Hepatocyte (in vitro differentiated cells): ENCODE data around the gene PTPRU. TPM values are rescaled to one million over a fixed set of nuclear protein-coding genes. Genes with fewer than 3 reads are reported as not detected.

ENCODE experiments used
- DNase-seq: peaks from one replicate; pipeline ENCODE4 v3.0.0-alpha.2; 2016; ENCODE audit warnings: low spot score
- H2AFZ ChIP-seq: fragments of 200-600 bp; sonication (generic); 2 replicates; pipeline ENCODE4 v1.6.0; 2016; ENCODE audit warnings: antibody characterized with exemption, mild to moderate bottlenecking
- H3K27ac ChIP-seq: fragments of 200-600 bp; sonication (generic); 2 replicates; pipeline ENCODE4 v1.5.1; 2016; ENCODE audit warnings: mild to moderate bottlenecking
- H3K27me3 ChIP-seq: fragments of 200-600 bp; sonication (generic); 2 replicates; pipeline ENCODE4 v1.6.1; 2016
- H3K36me3 ChIP-seq: fragments of 200-600 bp; sonication (generic); replicated peaks from 2 replicates; pipeline ENCODE4 v1.5.1; 2016; ENCODE audit warnings: low read depth; ENCODE audit not compliant: insufficient read depth
- H3K4me1 ChIP-seq: fragments of 200-600 bp; sonication (generic); 2 replicates; pipeline ENCODE4 v1.5.1; 2016; ENCODE audit warnings: mild to moderate bottlenecking, moderate library complexity; ENCODE audit not compliant: insufficient read depth
- H3K4me2 ChIP-seq: fragments of 200-600 bp; sonication (generic); 2 replicates; pipeline ENCODE4 v1.6.0; 2016
- H3K4me3 ChIP-seq: fragments of 200-600 bp; sonication (generic); 2 replicates; pipeline ENCODE4 v1.5.1; 2016; ENCODE audit warnings: mild to moderate bottlenecking
- H3K79me2 ChIP-seq: fragments of 200-600 bp; sonication (generic); 2 replicates; pipeline ENCODE4 v1.6.0; 2017; ENCODE audit warnings: mild to moderate bottlenecking
- H3K9me2 ChIP-seq: fragments of 200-600 bp; sonication (generic); replicated peaks from 2 replicates; pipeline ENCODE4 v1.6.0; 2017; ENCODE audit warnings: mild to moderate bottlenecking; ENCODE audit not compliant: insufficient read depth
- H3K9me3 ChIP-seq: fragments of 200-600 bp; sonication (generic); 2 replicates; pipeline ENCODE4 v1.5.1; 2016; ENCODE audit warnings: low read depth, mild to moderate bottlenecking
- H4K20me1 ChIP-seq: fragments of 200-600 bp; sonication (generic); 2 replicates; pipeline ENCODE4 v1.6.0; 2016; ENCODE audit warnings: mild to moderate bottlenecking; ENCODE audit not compliant: insufficient read depth, poor library complexity, severe bottlenecking
- CTCF ChIP-seq: fragments of 200-600 bp; sonication (generic); IDR thresholded peaks from 2 replicates; pipeline ENCODE4 v1.5.1; 2016; ENCODE audit warnings: antibody characterized with exemption, mild to moderate bottlenecking; ENCODE audit not compliant: poor library complexity
- EZH2 ChIP-seq: fragments of 200-600 bp; sonication (generic); IDR thresholded peaks from 2 replicates; pipeline ENCODE4 v1.6.1; 2016; ENCODE audit warnings: antibody characterized with exemption, mild to moderate bottlenecking, borderline replicate concordance
- EZH2phosphoT487 ChIP-seq: fragments of 200-600 bp; sonication (generic); IDR thresholded peaks from one replicate; pipeline ENCODE4 v1.6.1; 2018; ENCODE audit warnings: antibody characterized with exemption, mild to moderate bottlenecking, low read depth, moderate library complexity; ENCODE audit not compliant: unreplicated experiment, severe bottlenecking
- WGBS: methylation state at CpG from one replicate; pipeline ENCODE4 v1.1.6; 2016; ENCODE audit warnings: low lambda C conversion rate; ENCODE audit errors: missing lambda C conversion rate; 5-methylcytosine and 5-hydroxymethylcytosine counted together
- polyA plus RNA-seq: library from polyadenylated mRNA; unstranded; fragments of >200 nt; fragmentation: Nextera tagmentation; extraction: Ambion mirVana; gene quantifications from 2 replicates; pipeline ENCODE4 v1.2.1, GENCODE V29; 2016
- total RNA-seq: library from RNA; depleted of rRNA; stranded (reverse); fragments of >200 nt; gene quantifications from 2 replicates; pipeline ENCODE4 v1.2.3, GENCODE V29; 2014

The PTPRU gene
- total and polyA plus RNA-seq, 2 experiments from 2014 or later, result 34.3 to 38.7 TPM

DNA sequence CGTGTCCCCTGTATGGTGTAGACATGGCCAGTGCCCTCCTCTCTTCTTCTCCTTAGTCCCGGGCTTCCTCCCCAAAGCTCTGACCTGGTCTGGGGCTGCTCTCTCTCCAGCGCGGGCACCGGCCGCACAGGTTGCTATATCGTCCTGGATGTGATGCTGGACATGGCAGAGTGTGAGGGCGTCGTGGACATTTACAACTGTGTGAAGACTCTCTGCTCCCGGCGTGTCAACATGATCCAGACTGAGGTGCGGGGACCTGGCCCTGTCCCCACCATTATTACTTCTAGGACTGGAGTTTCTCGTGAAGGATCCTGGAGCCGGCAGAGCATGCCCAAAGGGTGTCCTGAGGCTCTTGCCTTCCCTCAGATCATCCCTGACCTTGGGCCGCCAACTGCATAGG, 78.9 kb downstream of the PTPRU start:
- TF ChIP-seq EZH2phosphoT487 (no peak), CTCF (no peak)
- H3K27me3 ChIP-seq, result no peaks in the 10 kb centered on the region
- H3K4me1 ChIP-seq, result no peaks in the 10 kb centered on the region
- no peaks in the 10 kb centered on the region for H3K36me3 ChIP-seq
- WGBS, result 97% methylated on average over 15 of the region's 15 CpGs
- no peaks in the 10 kb centered on the region for H3K9me3 ChIP-seq
- no peak overlapping the region for H3K4me3 ChIP-seq
- no peak overlapping the region for H2AFZ ChIP-seq
- no peaks in the 10 kb centered on the region for H3K79me2 ChIP-seq
- no peak overlapping the region for H3K4me2 ChIP-seq
- no peaks in the 10 kb centered on the region for H4K20me1 ChIP-seq
- no peak for DNase-seq
- H3K27ac ChIP-seq, result no peak overlapping the region
- H3K9me2 ChIP-seq, result no peaks in the 10 kb centered on the region

DNA sequence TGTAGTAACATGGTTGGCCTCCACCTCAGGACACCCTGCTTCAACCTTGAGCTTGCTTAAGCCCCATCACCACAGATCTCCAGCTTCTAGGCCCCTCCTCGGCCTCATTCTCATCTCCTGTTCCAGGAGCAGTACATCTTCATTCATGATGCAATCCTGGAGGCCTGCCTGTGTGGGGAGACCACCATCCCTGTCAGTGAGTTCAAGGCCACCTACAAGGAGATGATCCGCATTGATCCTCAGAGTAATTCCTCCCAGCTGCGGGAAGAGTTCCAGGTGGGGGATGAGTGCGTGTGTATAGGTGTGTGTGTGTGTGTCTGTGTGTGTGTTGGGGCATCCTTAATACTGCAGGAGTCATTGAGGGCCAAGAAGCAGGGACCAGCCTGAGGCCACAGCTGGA, 79.6 kb downstream of the PTPRU start:
- 93% methylated on average over 4 of the region's 4 CpGs for WGBS
- H3K27ac ChIP-seq, result no peak overlapping the region
- no peaks in the 10 kb centered on the region for H3K36me3 ChIP-seq
- H2AFZ ChIP-seq, result no peak overlapping the region
- H3K4me1 ChIP-seq, result no peaks in the 10 kb centered on the region
- TF ChIP-seq EZH2 (no peak), CTCF (no peak), EZH2phosphoT487 (no peak)
- H3K79me2 ChIP-seq, result no peaks in the 10 kb centered on the region
- no peaks in the 10 kb centered on the region for H3K27me3 ChIP-seq
- DNase-seq, result no peak
- H3K4me2 ChIP-seq, result no peak overlapping the region
- H3K4me3 ChIP-seq, result no peak overlapping the region
- H3K9me2 ChIP-seq, result no peaks in the 10 kb centered on the region
- H3K9me3 ChIP-seq, result no peaks in the 10 kb centered on the region
- H4K20me1 ChIP-seq, result no peaks in the 10 kb centered on the region

GRCh38 chr1:29317063-29317915, 81.0 kb downstream of the PTPRU start:
- H3K27me3 ChIP-seq, result no peaks in the 10 kb centered on the region
- H3K4me1 ChIP-seq, result no peaks in the 10 kb centered on the region
- H3K9me2 ChIP-seq, result no peaks in the 10 kb centered on the region
- no peaks in the 10 kb centered on the region for H3K79me2 ChIP-seq
- TF ChIP-seq EZH2, result no peak
- no peak for TF ChIP-seq EZH2phosphoT487
- TF ChIP-seq CTCF, result no peak
- WGBS, result 96% methylated on average over 29 of the region's 30 CpGs
- no peak overlapping the region for H3K4me2 ChIP-seq
- no peak overlapping the region for H2AFZ ChIP-seq
- H3K27ac ChIP-seq, result no peak overlapping the region
- H4K20me1 ChIP-seq, result no peaks in the 10 kb centered on the region
- no peaks in the 10 kb centered on the region for H3K36me3 ChIP-seq
- H3K4me3 ChIP-seq, result no peak overlapping the region
- H3K9me3 ChIP-seq, result no peaks in the 10 kb centered on the region
- DNase-seq, result no peak
